T-helper 2 cell treated with Interferon-gamma antibody and Interleukin-4, amounts not matched to agents 100 ng/mL and 5 ng/mL, for 36 hours (primary cell): ENCODE results near the gene FUOM. TPM values are rescaled to one million over a fixed set of nuclear protein-coding genes. Genes with fewer than 3 reads are reported as not detected.

ENCODE experiments used
- intact Hi-C: fragments of 100-400 bp; cut with micrococcal nuclease; formaldehyde crosslinking; loops from one replicate; pipeline ENCODE4 v1.15.1; 2023
- total RNA-seq: library from RNA; stranded (reverse); gene quantifications from 2 replicates; pipeline ENCODE4 v1.2.3, GENCODE V29; 2022

Gene FUOM
- total RNA-seq, 1 donor from 2014 or later: 16.7 TPM

DNA sequence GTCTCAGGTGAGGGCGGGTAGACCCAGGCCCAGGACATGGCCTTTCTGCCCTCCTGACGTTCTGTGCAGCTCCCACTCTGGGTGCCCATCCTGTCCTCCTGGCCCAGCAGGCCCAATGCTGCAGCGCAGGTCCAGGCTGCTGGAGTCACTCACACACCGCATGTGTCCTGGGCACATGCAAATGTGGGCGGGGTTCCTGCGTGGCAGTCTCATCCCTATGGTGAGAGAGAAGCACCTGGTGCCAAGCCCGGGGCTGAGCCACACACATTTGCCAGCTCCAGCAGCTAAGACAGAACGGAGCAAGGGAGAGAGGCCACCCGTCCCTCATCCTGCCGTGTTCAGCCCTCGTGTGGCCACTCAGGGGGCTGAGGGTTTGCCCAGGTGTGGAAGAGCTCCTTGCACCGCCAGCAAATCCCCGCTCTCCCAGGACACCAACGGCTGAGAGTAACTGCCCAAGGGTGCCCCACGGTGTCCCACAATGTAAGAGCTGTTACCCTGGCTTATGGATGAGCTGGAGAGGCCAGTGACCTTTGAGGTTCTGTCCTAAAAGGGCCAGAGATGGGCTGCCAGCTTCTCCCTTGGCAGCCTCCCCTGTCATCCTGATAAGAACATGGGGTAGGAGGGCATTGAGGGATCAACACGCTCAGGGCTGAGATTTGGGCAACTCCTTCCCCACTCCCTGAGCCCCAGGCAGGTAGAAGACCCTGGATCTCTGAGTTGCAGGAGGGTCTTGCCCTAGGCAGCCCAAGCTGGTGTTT, 4.4 kb downstream of the FUOM start:
- intact Hi-C loops: no loop called here

DNA sequence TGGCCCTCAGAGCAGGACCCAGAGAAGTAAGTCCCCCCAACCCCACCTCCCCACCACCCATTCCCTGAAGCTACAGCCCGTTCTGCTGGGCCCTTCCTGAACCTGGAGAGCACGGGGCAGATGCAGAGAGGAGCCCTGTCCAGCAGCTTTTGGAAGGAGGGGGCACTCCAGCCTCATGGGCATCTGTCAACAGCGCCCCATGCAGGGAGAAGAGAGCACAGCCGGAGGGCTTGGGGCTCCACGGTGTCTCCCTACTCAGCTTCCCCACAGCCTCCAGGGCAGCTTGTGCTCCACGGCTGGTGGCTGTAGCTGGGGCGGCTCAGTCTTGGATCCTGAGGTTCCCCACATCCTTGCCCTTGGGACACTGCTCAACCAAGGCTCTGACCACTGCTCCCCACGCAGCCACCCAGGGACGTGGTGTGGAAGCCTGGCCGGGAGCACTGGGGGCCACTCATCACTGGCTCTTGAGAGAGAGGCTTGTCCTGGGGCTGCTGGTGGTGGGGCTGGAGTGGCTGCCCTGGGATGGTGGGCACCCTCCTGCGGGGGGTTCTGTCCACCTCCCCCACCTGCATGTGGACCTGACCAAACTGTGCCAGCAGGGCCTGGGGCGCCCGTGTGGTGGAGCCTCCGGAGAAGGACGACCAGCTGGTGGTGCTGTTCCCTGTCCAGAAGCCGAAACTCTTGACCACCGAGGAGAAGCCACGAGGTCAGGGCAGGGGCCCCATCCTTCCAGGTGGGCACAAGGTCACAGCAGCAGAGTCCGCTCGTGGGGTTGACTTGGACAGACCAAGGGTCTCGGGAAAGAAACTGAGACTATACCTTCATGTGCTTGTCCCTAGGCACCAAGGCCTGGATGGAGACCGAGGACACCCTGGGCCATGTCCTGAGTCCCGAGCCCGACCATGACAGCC, 6.2 kb downstream of the FUOM start:
- intact Hi-C loops: no loop called here

DNA sequence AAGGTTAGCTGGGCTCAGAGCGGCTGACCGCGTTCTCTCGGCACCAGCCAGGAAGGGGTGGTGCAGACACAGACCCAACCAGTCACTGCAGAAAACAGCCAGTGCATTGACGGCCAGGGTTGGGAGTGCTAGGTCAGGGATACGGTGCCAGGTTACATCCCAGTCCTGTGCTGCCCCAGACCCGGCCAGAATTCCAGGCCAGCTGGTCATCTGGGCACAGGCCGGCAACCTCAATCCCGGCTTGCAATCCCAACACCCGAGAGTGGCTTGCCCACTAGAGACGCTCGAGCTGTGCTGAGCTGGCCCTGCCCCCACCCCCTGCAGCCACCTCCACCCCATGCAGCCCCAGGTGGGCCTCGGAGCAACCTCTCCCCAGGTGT, 6.9 kb downstream of the FUOM start:
- intact Hi-C loops: no loop called here

DNA sequence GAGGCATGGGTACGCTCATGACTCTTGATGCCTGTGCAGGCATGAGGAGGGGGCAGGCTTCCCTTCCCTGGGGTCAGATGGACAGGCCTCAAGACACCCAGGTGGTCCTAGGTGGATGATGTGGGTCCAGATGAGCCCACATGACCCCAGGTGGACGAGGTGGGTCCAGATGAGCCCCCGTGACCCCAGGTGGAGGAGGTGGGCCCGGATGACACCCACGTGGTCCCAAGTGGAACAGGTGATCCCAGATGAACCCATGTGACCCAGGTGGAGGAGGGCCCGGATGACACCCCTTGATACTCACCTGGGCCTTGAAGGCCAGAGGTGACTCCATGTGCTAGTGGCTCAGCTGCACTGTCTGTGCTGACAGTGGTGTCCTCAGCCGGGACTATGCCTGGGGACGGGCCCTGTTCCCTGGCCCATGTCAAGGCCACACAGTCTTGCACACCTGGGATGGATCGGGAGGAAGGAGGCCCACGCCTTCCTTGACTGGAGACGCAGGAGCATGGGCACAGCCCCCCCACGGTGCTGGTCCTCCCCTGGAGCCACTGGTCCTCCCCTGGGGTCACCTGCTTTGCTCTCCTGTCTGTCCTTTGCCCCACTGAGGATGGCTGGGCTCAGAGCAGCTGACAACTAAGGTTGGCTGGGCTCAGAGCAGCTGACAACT, 7.4 kb downstream of the FUOM start:
- intact Hi-C loops: no loop called here

DNA sequence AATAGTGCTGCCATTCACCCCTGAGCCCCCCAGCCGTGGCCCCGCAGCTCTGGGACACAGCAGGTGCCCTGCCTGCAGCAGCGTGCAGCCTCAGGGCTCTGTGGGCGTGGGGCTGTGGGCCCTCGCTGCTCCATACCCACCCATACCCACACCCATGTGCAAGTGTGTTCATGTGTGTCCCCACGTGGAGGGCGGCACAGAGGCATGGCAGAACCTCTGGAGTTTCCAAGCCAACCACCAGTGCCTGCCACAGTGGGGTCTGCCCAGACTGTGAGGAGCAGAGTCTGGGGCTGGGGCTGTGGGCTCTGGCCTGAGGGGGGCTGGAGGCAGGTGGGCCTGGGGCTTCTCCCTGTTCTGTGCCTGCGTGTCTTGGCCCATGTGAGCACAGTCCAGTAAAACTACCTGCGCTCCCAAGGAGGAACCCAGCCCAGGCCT, 8.2 kb downstream of the FUOM start:
- intact Hi-C loops: no loop called here

DNA sequence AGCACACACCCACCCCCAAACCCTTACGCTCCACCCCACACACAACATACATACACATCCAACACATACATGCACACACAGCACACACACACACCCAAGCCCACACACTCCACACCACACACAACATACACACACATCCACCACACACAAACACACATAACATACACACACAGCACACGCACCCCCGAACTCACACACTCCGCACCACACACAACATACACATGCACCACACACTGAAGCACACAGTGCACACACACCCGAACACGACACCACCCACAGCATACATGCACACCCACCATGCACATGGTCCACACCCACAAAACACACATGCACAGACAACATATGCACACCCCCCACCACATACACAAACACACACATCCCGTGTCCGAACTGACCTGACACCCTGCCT, 8.7 kb downstream of the FUOM start:
- intact Hi-C loops: no loop called here

DNA sequence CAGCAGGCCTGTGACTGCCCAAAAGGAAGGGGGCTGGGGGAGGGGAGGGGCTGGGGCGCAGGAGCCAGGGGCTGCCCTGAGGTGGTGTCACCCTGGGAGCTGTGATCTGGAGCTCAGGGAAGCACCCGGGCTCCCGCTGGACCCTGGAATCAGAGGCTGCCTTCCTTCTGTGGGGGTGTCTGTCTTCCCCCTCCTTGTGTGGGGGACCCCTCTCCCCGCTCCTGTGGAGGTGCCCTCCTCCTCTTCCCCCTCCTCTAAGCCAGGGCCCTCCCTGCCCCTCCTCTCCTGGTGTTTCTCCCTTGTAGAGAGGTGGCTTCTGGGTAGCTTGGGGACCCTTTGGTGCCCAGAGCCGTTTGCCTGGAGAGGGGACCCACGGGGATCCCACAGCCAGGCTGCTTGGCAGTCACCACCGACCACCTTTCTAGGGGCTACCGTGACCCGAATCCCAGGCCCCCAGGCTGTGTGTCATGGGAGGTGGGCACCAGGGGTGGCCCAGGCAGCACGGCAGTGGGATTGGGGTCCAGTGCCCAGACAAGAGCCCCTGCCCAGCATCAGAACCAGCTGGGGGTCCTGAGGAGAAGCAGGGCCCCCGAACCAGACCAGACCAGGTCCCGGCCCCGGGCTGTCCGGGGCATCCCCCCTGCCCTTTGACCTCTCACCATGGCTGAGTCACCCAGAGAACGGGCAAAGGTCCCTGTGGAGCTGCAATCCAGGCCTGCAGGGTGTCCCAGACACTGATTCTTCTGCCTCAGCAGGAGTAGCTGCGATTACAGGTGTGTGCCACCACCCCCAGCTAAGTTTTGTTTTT, 9.9 kb downstream of the FUOM start:
- intact Hi-C loops: no loop called here

DNA sequence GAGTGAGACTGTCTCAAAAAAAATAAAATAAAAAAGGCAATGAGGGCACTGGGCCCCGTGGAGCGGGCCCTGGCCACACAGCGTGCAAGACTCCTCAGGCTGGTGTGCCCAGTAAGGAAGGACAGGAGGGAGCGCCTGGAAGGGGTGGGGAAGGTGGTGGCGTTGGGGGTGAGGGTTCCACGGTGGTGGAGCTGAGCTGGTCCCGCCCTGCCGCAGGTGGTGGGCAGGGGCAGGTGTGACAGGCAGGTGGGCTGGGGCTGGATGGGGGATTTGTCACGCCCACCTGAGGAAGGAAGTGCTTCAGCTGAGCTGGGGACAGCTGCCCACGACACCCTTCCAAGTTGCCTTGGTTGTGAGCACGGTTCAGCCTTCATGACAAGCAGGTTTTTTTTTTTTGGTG, 11.4 kb downstream of the FUOM start:
- intact Hi-C loops: no loop called here

DNA sequence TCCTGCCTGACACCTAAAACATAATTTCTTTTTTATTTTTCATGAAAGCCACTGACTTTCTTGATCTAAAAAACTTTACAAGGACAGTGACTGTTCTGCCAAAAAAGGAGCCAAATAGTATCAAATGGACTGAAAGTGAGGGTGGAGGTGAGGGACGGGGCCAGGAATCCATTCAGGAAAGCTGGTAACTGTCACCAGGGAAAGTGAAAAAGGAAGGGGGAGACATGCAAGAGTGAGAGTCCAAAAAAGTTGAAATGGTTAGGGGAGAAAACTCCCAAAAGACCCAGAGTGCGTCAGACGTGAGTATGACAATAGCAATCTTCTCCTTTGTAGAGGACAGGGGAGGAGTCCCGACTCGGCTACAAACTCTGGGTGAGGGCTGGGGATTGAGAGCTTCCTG, 13.6 kb downstream of the FUOM start:
- intact Hi-C loops: no loop called here

DNA sequence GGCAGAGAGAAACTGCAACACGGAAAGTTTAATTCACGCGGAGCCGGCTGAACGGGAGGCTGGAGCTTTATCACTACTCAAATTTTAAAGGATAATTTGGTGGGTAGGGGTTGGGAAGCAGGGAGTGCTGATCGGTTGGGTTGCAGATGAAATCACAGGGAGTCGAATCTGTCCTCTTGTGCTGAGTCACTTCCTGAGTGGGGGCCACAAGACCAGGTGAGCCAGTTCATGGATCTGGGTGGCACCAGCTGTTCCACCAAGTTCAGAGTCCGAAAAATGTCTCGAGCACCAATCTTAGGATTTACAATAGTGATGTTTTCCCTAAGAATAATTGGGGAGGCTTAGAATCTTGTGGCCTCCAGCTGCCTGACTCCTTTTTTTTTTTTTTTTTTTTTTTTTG, 14.3 kb downstream of the FUOM start:
- intact Hi-C loops: no loop called here

DNA sequence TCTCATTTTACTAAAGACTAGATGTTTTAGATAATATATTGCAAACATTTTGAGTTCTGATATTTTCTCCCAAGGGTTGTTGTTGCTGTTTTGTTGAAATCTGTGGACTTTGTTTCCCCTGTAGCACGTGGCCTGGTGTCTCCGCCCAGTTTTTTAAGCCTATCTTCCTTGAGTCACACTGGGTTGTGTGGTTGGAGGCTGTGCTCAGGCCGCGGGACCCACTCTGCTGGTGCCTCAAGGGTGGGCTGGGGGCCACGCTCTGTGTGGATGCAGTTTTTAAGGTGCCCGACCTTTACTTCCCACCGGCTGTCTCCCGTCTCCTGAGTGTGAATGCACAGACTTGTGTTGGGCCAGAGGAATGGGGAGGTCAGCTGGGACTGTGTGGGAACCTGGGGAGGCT, 14.9 kb downstream of the FUOM start:
- intact Hi-C loops: no loop called here

DNA sequence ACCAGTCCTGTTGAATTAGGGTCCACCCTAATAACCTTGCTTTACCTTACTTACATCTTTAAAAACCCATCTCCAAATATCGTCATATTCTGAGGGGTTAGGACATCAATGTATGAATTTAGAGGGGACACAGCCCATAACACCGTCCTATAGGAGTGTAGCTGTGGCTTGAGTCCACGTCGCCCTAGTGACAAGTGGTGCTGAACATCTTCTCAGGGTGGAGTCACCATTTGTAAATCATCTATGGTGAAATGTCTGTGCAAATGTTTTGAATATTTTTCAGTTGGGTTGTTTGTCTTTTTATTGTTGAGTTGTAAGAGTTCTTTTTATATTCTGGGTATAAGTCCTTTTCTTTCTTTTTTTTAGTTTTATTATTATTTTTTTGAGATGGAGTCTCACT, 15.8 kb downstream of the FUOM start:
- intact Hi-C loops: no loop called here

DNA sequence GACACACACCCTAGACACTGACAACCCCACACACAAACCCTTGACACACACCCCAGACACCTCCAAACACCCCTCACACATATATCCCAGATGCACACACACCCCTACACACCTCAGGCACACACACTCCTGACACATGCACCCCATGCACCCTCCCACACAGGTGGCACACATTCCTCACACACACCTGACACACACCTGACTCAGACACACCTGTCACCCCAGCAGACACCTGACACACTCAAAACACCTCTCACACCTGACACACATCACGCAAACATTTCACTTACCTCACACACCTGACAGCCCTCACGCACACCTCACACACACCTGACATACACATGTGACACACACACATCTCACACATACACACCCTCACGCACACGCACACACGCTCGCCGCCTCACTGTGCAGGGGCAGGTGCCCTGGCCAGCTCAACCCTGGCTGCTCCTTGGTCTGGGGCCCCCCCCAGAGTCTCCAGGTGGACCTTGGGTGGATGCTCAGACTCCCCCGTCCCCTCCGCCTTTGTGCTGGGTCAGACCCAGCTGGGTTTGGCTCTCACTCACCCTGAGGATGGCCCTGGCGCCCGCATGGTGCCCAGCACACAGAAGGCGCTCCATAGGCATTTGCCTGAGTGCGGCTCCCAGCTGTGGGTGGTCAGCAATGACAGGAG, 18.0 kb downstream of the FUOM start:
- intact Hi-C loops: no loop called here

DNA sequence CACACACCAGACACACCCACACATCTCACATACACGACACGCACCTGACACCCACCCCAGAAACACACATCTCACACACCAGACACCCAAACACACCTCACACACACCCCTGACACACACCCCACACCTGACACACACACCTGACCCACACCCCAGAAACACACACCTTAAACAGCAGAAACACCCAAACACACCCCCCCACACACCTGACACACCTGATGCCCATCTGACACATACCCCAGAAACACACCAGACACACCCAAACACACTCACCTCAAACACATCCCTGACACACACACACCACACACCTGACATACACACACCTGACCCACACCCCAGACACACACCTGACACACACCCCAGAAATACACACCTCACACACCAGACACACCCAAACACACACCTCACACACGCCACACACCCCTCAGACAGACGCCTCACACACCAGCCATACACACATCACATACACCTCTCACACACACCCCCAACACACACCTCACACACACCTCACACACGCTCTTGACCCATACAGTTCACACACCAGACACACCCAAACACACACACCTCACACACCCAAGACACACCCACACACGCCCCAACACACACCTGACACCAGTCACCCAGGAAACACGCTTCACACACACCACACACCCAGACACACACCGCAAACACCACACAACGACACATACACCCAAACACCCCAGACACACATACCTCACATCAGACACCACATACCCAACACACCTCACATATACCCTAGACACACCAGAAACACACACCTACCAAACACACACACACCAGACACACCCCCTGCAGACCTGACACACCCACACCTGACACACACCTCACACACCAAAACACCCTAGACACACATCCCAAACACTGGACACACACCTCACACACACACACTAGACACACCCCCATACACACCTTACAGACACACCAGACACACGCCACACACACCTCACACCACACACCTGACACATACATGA, 19.4 kb downstream of the FUOM start:
- intact Hi-C loops: no loop called here

DNA sequence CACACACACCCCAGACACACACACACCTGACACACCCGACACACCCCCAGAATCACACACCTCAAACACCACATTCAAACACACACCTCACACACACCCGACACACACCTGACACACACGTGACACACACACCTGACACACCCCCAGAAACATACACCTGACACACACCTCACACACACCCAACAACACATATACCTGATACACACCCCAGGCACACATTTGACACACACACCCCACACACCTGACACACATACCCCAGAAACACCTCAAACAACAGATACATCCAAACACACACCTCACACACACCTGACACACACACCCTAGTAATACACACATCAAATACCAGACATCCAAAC, 20.5 kb downstream of the FUOM start:
- intact Hi-C loops: no loop called here

DNA sequence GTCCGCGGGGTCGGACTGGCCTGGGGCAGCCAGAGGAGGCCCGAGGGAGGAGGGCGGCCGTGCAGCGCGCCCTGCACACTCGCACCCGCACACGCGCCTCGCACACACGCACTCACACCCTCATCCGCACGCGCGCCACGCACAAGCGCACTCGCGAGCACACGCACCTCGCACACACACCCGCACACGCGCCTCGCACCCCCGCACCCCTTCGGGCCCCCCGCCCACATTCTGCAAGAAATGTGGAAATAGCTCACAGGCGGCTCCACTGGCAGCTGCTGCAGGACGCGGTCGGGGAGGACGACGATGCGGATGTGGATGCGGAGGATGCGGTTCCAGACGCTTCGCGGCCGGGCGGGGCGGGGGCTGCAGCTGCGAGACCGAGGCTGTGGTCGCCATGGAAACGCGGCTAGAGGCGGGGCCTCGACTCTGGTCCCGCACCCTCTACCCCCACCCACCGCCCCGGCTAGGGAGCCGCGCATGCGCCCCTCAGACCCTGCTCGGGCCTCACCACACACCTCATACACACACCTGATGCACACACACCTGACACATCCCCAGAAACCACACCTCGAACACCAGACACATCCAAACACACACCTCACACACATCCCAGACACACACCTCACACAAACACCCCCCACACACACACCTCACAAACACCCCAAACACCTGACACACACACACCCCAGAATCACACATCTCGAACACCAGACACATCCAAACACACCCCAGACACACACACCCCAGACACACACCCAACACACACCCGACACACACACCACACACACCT, 21.0 kb downstream of the FUOM start, which contains the start of gene CALY:
TSS of gene CALY (minus strand) at position 320 of the 793 bp plus-strand sequence. CDS start 7,907 bp downstream, outside the sequence.
- intact Hi-C loops: no loop called here

DNA sequence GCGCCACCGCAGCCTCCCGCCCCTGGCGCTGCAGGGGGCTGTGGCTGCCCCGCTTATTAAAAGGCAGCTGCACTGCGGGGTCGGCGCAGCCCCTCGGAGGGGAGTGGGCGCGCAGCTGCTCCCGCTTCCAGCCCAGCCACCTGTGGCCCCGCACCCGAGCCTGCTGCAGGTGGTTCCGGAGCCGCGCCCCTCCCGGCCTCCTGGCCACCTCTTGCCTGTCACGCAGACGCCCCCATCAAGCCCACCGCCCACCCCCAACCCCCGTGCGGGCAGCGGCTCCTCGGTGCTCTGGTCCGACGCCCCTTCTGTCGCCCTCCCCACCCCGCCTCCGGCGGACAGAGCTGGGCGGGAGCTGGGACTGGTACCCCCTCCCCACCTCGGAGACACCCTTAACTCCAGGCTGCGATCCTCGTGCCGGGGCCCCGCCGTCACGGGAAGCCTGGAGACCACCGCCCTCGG, 21.7 kb downstream of the FUOM start:
- intact Hi-C loops: no loop called here
